SK-N-SH treated with all-trans-retinoic acid at 6 μM for 48 hours (cell line): ENCODE data around the gene RGS7.

ENCODE experiments used
- PATZ1 ChIP-seq: fragments of 250-450 bp; sonication (Bioruptor Pico); IDR thresholded peaks from 2 replicates; pipeline ENCODE4 v1.8.0; 2020; ENCODE audit warnings: mild to moderate bottlenecking, moderate library complexity, borderline replicate concordance
- TOX ChIP-seq: fragments of 250-450 bp; sonication (Bioruptor Pico); IDR thresholded peaks from 2 replicates; pipeline ENCODE4 v1.8.0; 2021; ENCODE audit warnings: mild to moderate bottlenecking, moderate library complexity, borderline replicate concordance
- ZFP3 ChIP-seq: fragments of 250-450 bp; sonication (Bioruptor Pico); IDR thresholded peaks from 2 replicates; pipeline ENCODE4 v1.5.0; 2020; ENCODE audit warnings: mild to moderate bottlenecking, moderate library complexity
- ZNF70 ChIP-seq: fragments of 450-650 bp; formaldehyde crosslinking; IDR thresholded peaks from 2 replicates; pipeline ENCODE4 v1.5.0; 2020; ENCODE audit warnings: mild to moderate bottlenecking, moderate library complexity

GRCh38 chr1:240967070-240967724 is 389.8 kb downstream of the RGS7 start:
- TF ChIP-seq ZFP3 (no peak), PATZ1 (CRISPR knock-in tag) (no peak), ZNF70 (CRISPR knock-in tag) (no peak), TOX (CRISPR knock-in tag) (no peak)
